Esophagus muscularis mucosa (tissue), 4 donors: Measurements from ENCODE around the gene RAB6D. TPM values are rescaled to one million over a fixed set of nuclear protein-coding genes. Genes with fewer than 3 reads are reported as not detected.
A peak's percentile ranks its signal among the peaks of the same experiment; 100 is the strongest.
"Not testable (repeated sequence)": the region's sequence is repeated elsewhere in the genome, so short reads cannot be mapped to it uniquely, and the experiment has no call there.

ENCODE experiments used
- DNase-seq: peaks from one replicate; pipeline ENCODE4 v3.0.0-alpha.2; 2017; ENCODE audit errors: extremely low spot score
- H3K27ac ChIP-seq, 4 donors: fragments of 200-600 bp; sonication (generic); replicated peaks in 1 of 4; 1 replicate in 3 of 4; 2 replicates in 1 of 4; pipeline ENCODE4 v1.5.1; 2016 to 2019; ENCODE audit warnings: mild to moderate bottlenecking in 1 of 4
- H3K27me3 ChIP-seq, 4 donors: fragments of 200-600 bp; sonication (generic); one replicate each; pipeline versions ENCODE4 v1.5.1 to v1.6.0; 2016 to 2019
- H3K36me3 ChIP-seq, 4 donors: fragments of 200-600 bp; sonication (generic); one replicate each; pipeline ENCODE4 v1.5.1; 2016 to 2019
- H3K4me1 ChIP-seq, 4 donors: fragments of 200-600 bp; sonication (generic); one replicate each; pipeline ENCODE4 v1.5.1; 2016 to 2019
- H3K4me3 ChIP-seq, 4 donors: fragments of 200-600 bp; sonication (generic); 1 replicate in 2 of 4; 2 replicates in 2 of 4; pipeline ENCODE4 v1.5.1; 2016 to 2019; ENCODE audit warnings: mild to moderate bottlenecking in 4 of 4, moderate library complexity in 1 of 4
- H3K9me3 ChIP-seq, 4 donors: fragments of 200-600 bp; sonication (generic); 1 replicate in 3 of 4; 2 replicates in 1 of 4; pipeline ENCODE4 v1.5.1; 2016 to 2019
- CTCF ChIP-seq, 3 experiments: fragments of 200-600 bp in 2 of 3; fragments of 450-650 bp in 1 of 3; sonication (generic) in 2 of 3; IDR thresholded peaks; one replicate each; pipeline ENCODE4 v1.5.1; 2017 to 2019; ENCODE audit warnings: antibody characterized with exemption in 3 of 3, mild to moderate bottlenecking in 2 of 3, moderate library complexity in 1 of 3
- EP300 ChIP-seq: sonication (generic); formaldehyde crosslinking; IDR thresholded peaks from one replicate; pipeline ENCODE4 v1.6.1; 2017; ENCODE audit warnings: antibody characterized with exemption
- POLR2A ChIP-seq: fragments of 450-650 bp; IDR thresholded peaks from one replicate; pipeline ENCODE4 v1.6.1; 2017; ENCODE audit warnings: antibody characterized with exemption, moderate library complexity, mild to moderate bottlenecking, low read depth
- POLR2AphosphoS5 ChIP-seq, 2 donors: sonication (generic); formaldehyde crosslinking; IDR thresholded peaks; one replicate each; pipeline ENCODE4 v1.6.1; 2017; ENCODE audit warnings: antibody characterized with exemption in 2 of 2
- WGBS: methylation state at CpG from one replicate; pipeline ENCODE4 v1.1.5; 2018; 5-methylcytosine and 5-hydroxymethylcytosine counted together
- intact Hi-C: fragments of 100-400 bp; cut with DNase I; formaldehyde crosslinking; loops from one replicate; pipeline ENCODE4 v1.15.1; 2023
- total RNA-seq, 4 donors: library from RNA; depleted of rRNA; stranded (reverse); fragments of >200 nt; gene quantifications; one replicate each; pipeline versions ENCODE4 v1.1.0 to v1.2.1, GENCODE V29; 2016

RAB6D gene
- total RNA-seq: under 1 TPM in 2 of 4 donors, not detected in 2; 0.11 to 0.13 TPM

GRCh38 chr2:131363703-131364186 lies at the start of gene RAB6D:
TSS of gene RAB6D (minus strand) at chr2:131364168. CDS start at chr2:131363720, 448 bp downstream.
- peak within 1 kb of the TSS in 3 of 4 donors; percentile 40 to 61 (median 54) for H3K27ac ChIP-seq

GRCh38 chr2:131413148-131413747 lies 49.3 kb upstream of the RAB6D start:
- DNase-seq: no peak
- intact Hi-C loops: loop anchor here (5.0 kb wide), 2 partner anchors 79 to 259 kb away; partner anchors contain the start of gene MZT2A
- 1% methylated on average over 7 of the region's 7 CpGs for WGBS

More at GRCh38 chr2:131363703-131364186, at the start of gene RAB6D:
- H3K9me3 ChIP-seq, intact Hi-C loops, H3K4me1 ChIP-seq, DNase-seq, H3K36me3 ChIP-seq: not testable (repeated sequence)
- H3K4me3 ChIP-seq: peak within 1 kb of the TSS; percentile 32 to 55 (median 42)
- peaks cover 0 to 44% (median 4%) of the 10 kb centered on the region in 4 donors for H3K27me3 ChIP-seq
- WGBS: 4% methylated on average over 16 of the region's 50 CpGs

DNA sequence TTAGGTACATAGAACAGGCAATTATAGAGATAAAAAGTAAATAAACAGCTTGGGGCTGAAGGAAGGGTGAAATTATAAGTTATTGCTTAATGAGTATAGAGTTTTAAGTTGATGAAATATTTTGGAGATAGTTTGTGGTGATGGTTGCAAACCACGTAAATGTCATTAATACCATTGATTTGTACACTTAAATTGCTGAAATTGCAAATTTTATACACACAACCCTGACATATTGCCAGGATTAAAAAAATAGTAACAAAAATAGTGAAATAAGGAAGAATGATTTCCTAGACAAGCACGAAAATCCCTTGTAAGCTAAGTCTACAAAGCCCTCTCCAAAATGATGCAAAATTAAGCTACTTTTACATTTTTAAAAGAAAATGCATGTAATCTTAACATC lies 46.2 kb upstream of the RAB6D start:
- TF ChIP-seq POLR2A: no peak
- TF ChIP-seq POLR2AphosphoS5 (IDR thresholded peaks at IDR 0.05): no peak
- no peak for TF ChIP-seq CTCF (IDR thresholded peaks at IDR 0.05)
- TF ChIP-seq EP300: no peak
- H3K4me1 ChIP-seq: no peaks in the 10 kb centered on the region
- intact Hi-C loops: loop anchor here (5.0 kb wide), 2 partner anchors 82 to 262 kb away; partner anchors contain the start of gene MZT2A
- H3K9me3 ChIP-seq: no peaks in the 10 kb centered on the region
- WGBS: 80% methylated on average over 2 of the region's 2 CpGs
- H3K27me3 ChIP-seq: peaks cover 0 to 18% (median 3%) of the 10 kb centered on the region in 4 donors
- H3K27ac ChIP-seq: no peak overlapping the region
- H3K36me3 ChIP-seq: no peaks in the 10 kb centered on the region
- DNase-seq: no peak
- no peak overlapping the region for H3K4me3 ChIP-seq

More at GRCh38 chr2:131413148-131413747, 49.3 kb upstream of the RAB6D start:
- Histone ChIP-seq H3K9me3 (no peaks in the 10 kb centered on the region), H3K36me3 (no peaks in the 10 kb centered on the region), H3K27ac (no peak overlapping the region), H3K4me3 (no peak overlapping the region), H3K4me1 (no peaks in the 10 kb centered on the region), H3K27me3 (peaks cover 0 to 10% (median 3%) of the 10 kb centered on the region in 4 donors)
- TF ChIP-seq POLR2AphosphoS5 (IDR thresholded peaks at IDR 0.05) (no peak), CTCF (IDR thresholded peaks at IDR 0.05) (peak; percentile 66 to 83 (median 68)), EP300 (no peak)

DNA sequence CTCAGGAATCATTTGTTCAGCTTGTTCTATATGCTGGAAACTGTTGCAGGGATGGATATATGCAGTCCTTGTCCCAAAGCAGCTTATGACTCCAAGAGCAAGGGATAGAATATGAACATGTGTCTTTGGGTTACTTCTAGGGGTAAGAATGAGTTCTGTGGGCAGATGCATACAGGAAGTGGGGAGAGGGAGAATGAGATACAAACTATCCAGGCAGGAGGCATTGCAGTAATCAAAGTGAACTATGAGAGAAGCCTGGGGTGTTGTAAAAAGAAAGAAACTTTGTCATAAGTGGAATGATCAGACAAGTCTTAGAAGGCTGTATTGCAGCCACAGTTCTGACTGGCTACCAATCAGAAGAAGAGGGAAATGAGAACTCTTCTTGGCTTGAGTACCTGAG lies 44.8 kb upstream of the RAB6D start:
- Histone ChIP-seq H3K27me3 (peaks cover 0 to 18% (median 0%) of the 10 kb centered on the region in 4 donors), H3K4me3 (no peak overlapping the region), H3K36me3 (no peaks in the 10 kb centered on the region), H3K4me1 (no peaks in the 10 kb centered on the region), H3K27ac (no peak overlapping the region), H3K9me3 (no peaks in the 10 kb centered on the region)
- no peak for DNase-seq
- TF ChIP-seq POLR2A (no peak), POLR2AphosphoS5 (IDR thresholded peaks at IDR 0.05) (no peak), EP300 (no peak), CTCF (IDR thresholded peaks at IDR 0.05) (no peak)
- intact Hi-C loops: no loop called here

- no peak for DNase-seq
- no peaks in the 10 kb centered on the region for H3K9me3 ChIP-seq
- TF ChIP-seq EP300 (no peak), CTCF (IDR thresholded peaks at IDR 0.05) (no peak), POLR2AphosphoS5 (IDR thresholded peaks at IDR 0.05) (no peak), POLR2A (no peak)
- H3K4me3 ChIP-seq: no peak overlapping the region
- H3K4me1 ChIP-seq: no peaks in the 10 kb centered on the region
- no peak overlapping the region for H3K27ac ChIP-seq
- intact Hi-C loops: no loop called here
- H3K27me3 ChIP-seq: peaks cover 0 to 18% (median 0%) of the 10 kb centered on the region in 4 donors
- H3K36me3 ChIP-seq: no peaks in the 10 kb centered on the region
Observed at GRCh38 chr2:131408207-131408606, 44.2 kb upstream of the RAB6D start.
